LNCAP (cell line): ENCODE results near the gene XAGE3.
"Not testable (repeated sequence)": the region's sequence is repeated elsewhere in the genome, so short reads cannot be mapped to it uniquely, and the experiment has no call there.

ENCODE experiments used
- CTCF ChIP-seq: fragments of 450-650 bp; IDR thresholded peaks from 2 replicates; pipeline ENCODE4 v1.5.1; 2017; ENCODE audit warnings: mild to moderate bottlenecking

Gene XAGE3

DNA sequence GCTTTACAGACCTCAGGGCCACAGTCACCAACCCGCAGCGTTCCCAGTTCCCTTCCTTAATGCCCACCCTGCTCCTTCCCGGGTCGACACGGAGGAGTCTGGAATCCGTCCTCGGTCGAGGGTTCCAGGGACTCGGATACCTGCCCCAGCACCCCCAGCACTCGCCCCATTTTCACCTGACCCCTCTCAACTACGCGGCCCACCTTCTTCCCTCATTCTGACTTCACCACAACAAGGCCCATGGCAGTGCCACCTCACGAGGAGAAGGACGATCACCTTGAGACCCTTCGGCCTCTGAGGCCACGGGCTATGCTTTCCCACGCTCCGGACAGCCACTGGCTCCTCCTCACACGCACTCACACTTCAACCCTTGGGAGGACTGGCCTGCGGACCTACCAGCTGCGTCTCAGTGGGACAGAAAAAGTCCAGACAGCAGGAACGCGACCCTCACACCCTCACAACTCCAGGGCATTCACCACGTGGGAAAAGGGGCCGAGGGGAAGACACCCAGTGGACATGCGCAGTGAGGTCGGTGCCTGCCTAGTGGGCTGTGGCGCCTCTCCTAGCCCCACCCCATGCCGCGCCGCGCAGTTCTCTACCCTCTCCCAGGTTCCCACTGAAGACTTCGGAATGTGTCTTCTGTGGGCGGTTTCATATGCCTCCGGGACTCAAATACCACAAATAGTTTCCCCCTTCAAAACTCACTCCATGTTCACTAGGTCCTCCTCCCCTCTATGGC is at the start of gene XAGE3:
XAGE3 (minus strand) TSS at position 474 of the 739 bp plus-strand sequence. CDS start 950 bp downstream, outside the sequence.
- no peak for TF ChIP-seq CTCF

DNA sequence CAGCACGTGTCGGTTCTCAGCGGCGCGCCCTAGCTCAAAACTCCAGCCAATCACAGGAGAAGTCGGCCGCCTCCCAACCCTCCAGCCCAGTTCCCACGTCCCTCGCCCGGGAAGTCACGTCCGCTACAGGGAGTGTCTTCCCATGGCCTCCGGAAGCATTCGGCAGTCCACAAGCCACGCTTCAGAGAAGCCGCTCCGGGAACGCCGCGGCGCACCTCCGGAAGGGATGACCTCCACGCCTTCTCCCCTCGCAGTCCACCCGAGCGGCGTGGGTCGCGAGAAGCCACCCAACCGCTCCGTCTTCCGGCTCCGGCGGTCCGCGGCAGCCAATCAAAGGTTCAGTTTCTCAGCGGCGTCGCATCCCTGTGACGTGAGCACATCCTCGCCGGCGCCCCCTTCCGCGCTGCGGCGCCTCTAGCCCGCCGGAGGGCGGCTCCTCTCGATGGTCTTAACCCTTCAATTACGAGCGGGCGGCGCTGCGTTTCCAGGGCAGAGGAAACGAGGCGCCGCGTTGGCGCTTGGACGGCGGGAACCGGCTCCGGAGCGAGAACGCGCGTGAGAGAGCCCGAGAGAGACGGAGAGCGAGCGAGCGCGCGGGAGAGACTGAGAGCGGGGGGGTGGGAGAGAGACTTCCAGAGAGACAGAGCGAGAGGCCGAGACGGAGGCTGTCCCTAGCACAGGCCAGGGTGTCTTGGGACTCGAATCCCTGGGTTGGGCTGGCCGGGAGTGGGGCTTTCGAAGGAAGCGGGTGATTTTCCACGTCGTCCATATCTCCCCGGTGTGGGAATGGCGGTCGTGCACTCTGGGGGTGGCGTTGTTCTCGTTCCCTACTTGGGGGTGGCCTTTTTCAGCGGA is 29.2 kb upstream of the XAGE3 start, which contains the start of gene FAM156B:
FAM156B (plus strand) TSS at position 476 of the 855 bp plus-strand sequence. CDS start 9,896 bp downstream, outside the sequence.
- TF ChIP-seq CTCF: not testable (repeated sequence)

DNA sequence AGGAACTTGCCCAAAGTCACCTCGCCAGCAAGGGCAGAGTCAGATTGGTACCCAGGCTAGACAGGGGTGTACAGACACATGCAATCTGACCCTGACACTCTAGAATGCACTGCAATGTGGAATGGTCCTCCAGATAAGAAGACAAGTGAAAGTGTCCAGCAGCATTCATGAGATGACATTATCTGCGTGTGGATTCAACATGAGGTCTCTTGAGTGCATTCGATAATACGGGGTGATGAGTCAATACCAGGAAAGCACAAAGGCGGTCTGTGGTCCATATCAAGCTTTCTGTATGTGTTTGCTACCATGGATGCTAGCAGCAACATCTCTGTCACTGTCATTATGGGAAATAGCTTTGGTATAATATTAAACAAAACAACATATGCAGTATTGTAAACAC is 6.8 kb upstream of the XAGE3 start:
- no peak for TF ChIP-seq CTCF

DNA sequence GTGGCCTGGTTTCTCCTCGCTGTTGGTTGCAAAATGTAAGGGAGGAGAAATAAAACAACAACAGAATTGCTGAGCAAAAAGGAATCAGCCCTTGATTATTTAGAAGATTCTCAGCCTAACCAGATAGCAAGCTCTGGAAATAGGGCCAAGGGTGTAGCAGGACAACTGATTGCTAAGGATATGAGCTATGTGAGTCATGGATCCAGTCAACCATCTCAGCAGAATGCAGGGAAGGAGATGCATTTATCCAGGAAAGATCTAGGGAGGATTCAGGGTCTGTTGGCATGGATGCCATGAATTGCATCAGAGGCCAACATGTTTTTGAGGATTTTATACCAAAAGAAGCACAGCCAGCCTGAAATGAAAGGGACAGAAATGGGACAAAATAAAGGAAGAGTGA is 2.2 kb upstream of the XAGE3 start:
- TF ChIP-seq CTCF: no peak

DNA sequence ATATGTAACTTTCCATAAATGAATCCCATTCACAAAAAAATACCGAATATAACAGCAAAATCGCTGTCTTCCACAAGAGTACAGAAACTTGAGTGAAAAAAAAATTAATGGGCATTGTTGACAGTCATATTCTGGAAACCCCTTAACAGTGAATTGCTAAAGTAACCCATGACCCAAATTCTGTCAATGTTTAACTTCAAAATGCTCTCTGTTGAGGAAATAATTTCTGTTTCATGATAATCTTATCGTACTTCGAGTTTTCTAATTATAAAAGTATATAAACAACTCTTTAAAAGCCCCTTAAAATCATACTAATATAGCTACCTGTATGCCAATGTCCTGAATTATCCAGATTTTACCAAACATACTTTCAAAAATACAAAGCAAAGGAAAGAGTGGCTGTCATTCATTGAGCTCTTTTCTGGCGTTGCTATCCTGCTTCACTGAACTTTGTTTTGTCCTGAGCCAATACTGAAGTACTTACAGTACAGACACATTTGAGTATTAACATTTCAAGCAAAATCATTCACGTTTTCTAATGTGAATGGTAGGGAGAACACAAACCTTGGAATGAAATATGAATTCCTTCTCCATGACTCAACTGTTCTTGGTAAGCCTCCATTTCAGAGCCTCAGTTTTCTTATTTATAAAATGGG is 2.4 kb downstream of the XAGE3 start:
- no peak for TF ChIP-seq CTCF

GRCh38 chrX:52852110-52852860 is 15.6 kb downstream of the XAGE3 start:
- TF ChIP-seq CTCF: no peak

- TF ChIP-seq CTCF: no peak
Measured at GRCh38 chrX:52839137-52839536, 28.7 kb downstream of the XAGE3 start.
